A673 (cell line): ENCODE results near the gene OR10K2.

ENCODE experiments used
- CTCF ChIP-seq: fragments of 300-800, 200-600 bp; sonication (generic); conservative IDR thresholded peaks from 2 replicates; pipeline ENCODE4 v1.5.1; 2017; ENCODE audit warnings: low read depth, mild to moderate bottlenecking, antibody characterized with exemption, low read length, moderate library complexity, mixed read lengths
- EZH2 ChIP-seq: fragments of 200-600 bp; sonication (generic); IDR thresholded peaks from 2 replicates; pipeline ENCODE4 v1.6.1; 2017; ENCODE audit warnings: borderline replicate concordance, low read depth, mild to moderate bottlenecking, mixed read lengths, antibody characterized with exemption, low read length; ENCODE audit not compliant: poor library complexity, severe bottlenecking

GRCh38 chr1:158445376-158445775 is 19.3 kb upstream of the OR10K2 start:
- TF ChIP-seq CTCF, result no peak
- no peak for TF ChIP-seq EZH2
